HK-2 (cell line): ENCODE results near the gene HELB.
"Not testable (repeated sequence)": the region's sequence is repeated elsewhere in the genome, so short reads cannot be mapped to it uniquely, and the experiment has no call there.

Experiments
- DNase-seq: peaks from one replicate; pipeline ENCODE4 v3.0.0-alpha.2; 2018; ENCODE audit not compliant: unreplicated experiment

Gene HELB

GRCh38 chr12:66303316-66303804 lies 1.1 kb downstream of the HELB start:
- DNase-seq, result not testable (repeated sequence)

DNA sequence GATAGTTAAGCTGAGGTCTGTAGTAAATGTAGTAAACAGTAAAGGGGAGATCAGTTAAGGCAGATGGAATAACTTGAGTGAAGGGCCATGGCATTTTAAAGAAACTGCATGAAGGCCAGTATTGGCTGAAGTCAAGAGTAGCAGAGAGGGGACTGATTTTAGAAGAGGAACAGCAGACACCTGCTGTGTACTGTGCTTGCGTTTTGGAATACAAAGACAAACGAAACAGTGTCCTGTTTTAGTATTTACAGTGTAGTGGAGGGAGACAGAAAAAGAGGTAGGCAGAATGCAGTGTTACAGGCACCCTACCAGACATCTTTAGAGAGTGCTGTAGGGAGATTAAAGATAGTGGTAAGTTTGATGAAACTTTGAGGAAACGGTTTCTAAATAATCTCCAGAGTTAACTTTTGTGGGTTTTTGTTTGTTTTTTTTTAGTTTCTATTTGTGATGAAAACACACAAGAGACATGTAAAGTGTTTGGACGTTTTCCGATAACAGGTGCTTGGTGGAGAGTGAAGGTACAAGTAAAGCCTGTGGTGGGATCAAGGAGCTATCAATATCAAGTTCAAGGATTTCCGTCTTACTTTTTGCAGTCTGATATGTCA lies 2.1 kb downstream of the HELB start:
- DNase-seq, result no peak

- no peak for DNase-seq
Measured at GRCh38 chr12:66309606-66310005, 7.3 kb downstream of the HELB start.

GRCh38 chr12:66312189-66312588 lies 9.9 kb downstream of the HELB start:
- no peak for DNase-seq

DNA sequence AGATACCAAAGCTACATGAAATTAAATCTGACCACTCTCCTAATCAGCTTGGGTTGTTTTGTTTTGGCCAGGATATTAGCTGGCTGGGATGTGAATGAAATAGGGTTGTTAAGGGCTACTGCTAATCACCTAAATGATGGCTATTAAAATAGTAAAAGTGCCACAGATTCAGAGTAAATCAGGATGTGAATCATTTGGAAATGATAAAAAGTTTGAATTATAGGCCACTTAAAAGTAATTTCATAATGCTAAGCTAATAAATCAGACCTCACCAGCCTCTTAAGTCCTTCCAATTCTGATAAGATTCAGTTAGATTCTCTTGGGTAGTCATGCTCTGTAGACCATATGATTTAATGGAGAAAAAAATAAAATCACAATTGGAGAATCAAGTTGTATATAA lies 12.0 kb downstream of the HELB start:
- no peak for DNase-seq

DNA sequence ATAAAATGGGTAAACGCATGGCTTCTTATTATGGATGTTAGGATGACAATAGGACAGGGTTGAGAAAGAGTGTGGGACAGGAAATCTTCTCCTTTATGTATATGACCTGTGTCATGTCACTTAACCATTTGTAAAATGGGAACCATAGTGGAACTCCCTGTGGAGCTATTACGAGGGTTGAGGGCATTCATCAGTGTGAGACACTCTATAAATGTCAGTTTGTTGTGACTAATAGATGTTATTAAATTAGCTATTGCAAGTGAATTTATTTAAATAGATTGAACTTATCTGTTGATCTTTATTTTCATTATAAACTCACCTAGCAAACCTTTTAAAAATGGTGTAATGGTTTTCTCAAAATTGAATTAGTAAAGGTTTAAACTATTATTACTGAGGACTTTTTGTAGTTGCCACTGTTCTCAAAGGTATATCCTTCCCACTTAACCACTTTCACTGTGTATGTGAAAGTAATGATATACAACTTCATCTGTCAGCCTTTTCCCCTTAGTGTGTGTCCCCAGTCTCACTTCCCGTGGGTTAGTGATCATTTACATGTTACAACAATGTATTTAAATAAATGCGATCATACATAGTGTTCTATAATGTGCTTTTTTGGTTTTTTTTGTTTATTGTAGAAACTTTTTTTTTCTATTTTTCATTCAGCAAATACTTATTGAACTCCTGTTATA lies 17.1 kb downstream of the HELB start:
- no peak for DNase-seq

GRCh38 chr12:66320996-66321395 lies 18.7 kb downstream of the HELB start:
- DNase-seq, result no peak

DNA sequence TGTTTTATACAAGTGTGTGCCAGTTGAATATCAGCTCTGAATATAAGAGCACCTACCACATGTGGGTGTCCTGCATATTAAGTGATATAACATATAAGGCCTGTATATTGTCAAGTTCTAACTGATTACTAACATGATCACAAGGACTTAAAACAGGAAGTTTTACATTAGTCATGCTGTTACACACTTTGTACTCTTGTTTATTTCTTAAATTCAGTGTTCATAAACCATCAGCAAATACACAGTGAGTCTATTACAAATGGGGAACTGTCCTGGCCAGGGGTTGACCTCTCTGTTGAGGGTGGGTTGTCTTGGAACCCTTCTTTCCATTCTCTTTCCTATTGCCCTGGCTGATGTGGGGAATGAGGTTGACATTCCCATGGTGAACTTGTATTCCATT lies 19.1 kb downstream of the HELB start:
- no peak for DNase-seq

DNA sequence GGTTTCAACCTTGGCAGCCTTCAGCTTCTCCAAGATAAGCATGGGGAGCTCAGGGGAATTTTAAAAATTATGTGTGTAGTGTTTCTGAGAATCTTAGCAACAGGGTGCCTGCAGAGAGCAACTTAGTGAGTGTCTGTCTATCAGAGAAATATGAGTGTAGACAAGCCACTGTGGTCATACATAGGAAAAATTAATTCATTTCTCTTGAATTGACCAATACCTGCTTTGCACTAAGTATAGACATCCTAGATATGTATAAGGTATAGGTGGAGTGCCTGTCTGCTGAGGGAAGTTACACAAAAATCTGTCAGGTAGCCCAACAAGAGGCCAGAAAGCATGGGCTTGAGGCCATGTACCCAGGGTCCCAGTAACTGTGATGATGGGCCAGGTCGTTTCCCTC lies 20.7 kb downstream of the HELB start:
- DNase-seq, result no peak

- no peak for DNase-seq
Measured at GRCh38 chr12:66329941-66330340, 27.6 kb downstream of the HELB start.

DNA sequence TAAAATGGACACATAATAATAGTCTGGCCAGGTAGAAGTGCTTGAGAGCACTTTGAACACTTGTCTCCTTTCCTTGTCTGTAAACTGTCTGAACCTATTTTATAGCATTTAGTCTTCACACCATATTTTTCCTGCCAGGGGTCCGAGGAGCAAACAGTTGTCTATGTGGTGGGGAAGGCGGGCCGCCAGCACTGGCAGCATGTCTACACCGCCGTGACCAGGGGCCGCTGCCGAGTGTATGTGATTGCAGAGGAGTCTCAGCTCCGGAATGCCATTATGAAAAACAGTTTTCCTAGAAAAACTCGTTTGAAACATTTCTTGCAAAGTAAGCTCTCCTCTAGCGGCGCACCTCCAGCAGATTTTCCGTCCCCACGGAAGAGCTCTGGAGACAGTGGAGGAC lies 28.7 kb downstream of the HELB start:
- no peak for DNase-seq

DNA sequence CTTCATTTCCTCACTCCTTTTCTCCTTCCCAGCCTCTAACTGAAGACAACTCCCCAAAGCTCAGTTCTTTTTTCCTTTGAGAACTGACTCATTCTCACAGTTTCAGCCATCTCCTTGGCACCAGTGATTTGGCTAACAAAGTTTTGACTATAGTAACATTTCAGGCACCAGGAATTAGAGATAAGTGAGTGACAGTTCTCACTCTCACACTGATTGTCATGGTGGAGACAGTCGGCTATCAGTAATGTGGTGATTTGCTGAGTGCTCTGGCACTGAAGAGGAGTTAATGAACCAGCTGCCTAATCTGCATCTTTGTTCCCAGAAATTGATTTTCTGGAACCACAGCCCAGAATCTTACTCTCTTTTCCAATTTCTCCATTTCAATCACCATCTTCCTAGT lies 29.5 kb downstream of the HELB start:
- DNase-seq, result no peak

GRCh38 chr12:66335746-66336145 lies 33.5 kb downstream of the HELB start:
- DNase-seq, result no peak

GRCh38 chr12:66337381-66338010 lies 35.2 kb downstream of the HELB start:
- no peak for DNase-seq

DNA sequence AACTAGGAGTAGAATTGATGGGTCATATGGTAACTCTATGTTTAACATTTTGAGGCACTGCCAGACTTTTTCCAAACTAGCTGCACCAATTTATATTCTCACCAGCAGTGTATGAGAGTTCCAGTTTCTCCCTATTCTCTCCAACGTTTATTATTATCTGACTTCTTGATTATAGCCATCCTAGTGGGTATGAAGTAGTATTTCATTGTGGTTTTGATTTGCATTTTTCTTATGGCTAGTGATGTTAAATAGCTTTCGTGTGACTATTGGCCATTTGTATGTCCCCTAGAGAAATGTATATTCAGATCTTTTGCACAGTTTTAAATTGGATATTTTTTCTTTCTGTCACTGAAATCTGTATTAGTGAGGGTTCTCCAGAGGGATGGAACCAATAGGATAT lies 37.8 kb downstream of the HELB start:
- DNase-seq, result no peak

DNA sequence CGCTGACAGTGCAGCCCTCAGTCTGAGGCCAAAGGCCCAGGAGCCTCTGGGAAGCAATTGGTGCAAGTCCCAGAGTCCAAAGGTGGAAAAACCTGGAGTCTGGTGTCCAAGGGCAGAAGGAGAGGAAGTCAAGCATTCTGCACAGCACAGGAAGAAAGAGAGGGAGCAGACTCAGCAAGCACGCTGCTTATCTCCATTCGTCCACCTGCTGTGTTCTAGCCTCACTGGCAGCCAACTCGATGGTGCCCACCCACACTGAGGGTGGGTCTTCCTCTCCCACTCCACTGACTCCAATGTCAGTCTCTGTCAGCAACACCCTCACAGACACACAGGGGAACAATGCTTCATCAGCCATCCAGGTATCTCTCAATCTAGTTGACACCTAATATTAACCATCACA lies 38.8 kb downstream of the HELB start:
- DNase-seq, result no peak

- no peak for DNase-seq
Measured at GRCh38 chr12:66345212-66345611, 42.9 kb downstream of the HELB start.

DNA sequence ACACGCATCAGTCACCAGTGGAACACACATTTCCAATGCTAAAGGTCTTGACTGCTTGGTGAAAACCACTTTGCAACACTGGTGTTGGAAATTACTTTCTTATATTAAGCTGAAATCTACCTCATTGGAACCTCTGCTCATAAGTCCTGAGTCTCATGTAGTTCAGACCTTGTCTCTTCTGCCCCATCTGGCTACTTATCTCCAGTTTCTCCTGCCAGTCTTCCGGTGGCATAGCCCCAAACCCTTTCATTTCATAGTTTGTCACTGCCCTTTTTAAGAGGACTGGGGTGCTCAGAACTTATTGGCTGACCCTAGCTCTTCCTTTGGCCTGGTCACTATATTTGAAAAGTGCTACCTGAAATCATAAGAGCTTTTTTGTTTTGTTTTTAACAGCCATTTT lies 43.7 kb downstream of the HELB start:
- no peak for DNase-seq

DNA sequence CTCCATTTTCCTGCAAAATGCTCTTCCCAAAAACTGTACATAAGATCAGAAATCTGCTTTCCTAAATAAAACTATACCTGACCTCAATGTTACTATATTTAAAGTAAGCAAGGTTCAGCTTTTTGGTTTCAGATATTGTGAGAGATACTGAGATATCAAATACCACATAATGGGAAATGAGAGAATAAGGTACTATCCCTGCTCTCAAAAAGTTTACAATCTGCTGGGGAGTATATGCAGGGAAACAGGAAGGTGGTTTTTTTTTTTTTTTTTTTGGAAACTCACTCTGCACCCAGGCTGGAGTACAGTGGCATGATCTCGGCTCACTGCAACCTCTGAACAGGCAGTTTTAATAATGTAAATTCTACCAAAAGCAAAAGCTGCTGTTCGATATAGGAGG lies 49.0 kb downstream of the HELB start:
- no peak for DNase-seq

GRCh38 chr12:66352197-66352596 lies 49.9 kb downstream of the HELB start:
- peak; percentile 32 for DNase-seq

GRCh38 chr12:66352899-66353298 lies 50.6 kb downstream of the HELB start:
- no peak for DNase-seq

DNA sequence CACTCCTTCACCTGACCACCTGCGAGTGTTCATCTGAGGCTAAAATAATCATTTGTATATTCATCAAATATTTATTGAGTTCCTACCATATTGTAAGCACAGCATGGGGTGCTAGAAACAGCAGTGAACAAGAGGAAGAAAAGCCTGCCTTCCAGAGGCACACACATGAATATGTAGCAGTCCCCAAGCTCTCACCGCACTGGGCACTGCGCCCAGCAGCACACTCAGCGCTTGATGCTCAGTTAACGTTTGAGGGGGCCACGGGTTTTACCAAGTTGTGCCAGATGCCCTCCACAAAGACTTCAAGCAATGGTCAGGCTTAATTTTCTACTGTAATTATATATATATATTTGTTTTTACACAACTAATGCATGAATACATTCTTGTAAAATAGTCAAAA lies 52.0 kb downstream of the HELB start:
- no peak for DNase-seq

GRCh38 chr12:66359300-66359699 lies 57.0 kb downstream of the HELB start:
- no peak for DNase-seq
